Type B pancreatic cell (in vitro differentiated cells): ENCODE measurements around the gene PDLIM5. TPM values are rescaled to one million over a fixed set of nuclear protein-coding genes. Genes with fewer than 3 reads are reported as not detected.
A peak's percentile ranks its signal among the peaks of the same experiment; 100 is the strongest.
"Not testable (repeated sequence)": the region's sequence is repeated elsewhere in the genome, so short reads cannot be mapped to it uniquely, and the experiment has no call there.

Experiments
- DNase-seq: peaks from one replicate; pipeline ENCODE4 v3.0.0; 2021; ENCODE audit warnings: mixed read lengths; ENCODE audit not compliant: unreplicated experiment; ENCODE audit errors: extremely low spot score
- H3K27ac Mint-ChIP-seq: 2 replicates; pipeline ENCODE4 v1.8.0; 2021; ENCODE audit warnings: mild to moderate bottlenecking, mixed read lengths
- H3K27me3 Mint-ChIP-seq: 2 replicates; pipeline ENCODE4 v1.8.0; 2021; ENCODE audit warnings: mixed read lengths
- H3K36me3 Mint-ChIP-seq: 2 replicates; pipeline ENCODE4 v1.8.0; 2021; ENCODE audit warnings: mixed read lengths
- H3K4me1 Mint-ChIP-seq: one replicate; pipeline ENCODE4 v1.8.0; 2021; ENCODE audit warnings: mixed read lengths; ENCODE audit not compliant: unreplicated experiment
- H3K4me3 Mint-ChIP-seq: 2 replicates; pipeline ENCODE4 v1.8.0; 2021; ENCODE audit warnings: mild to moderate bottlenecking, mixed read lengths
- H3K9me3 Mint-ChIP-seq: 2 replicates; pipeline ENCODE4 v1.8.0; 2021; ENCODE audit warnings: mixed read lengths
- long read RNA-seq: library from polyadenylated mRNA; unstranded; transcript quantifications from one replicate; pipeline ENCODE4 v2.0.0, GENCODE V29; 2020
- total RNA-seq: library from RNA; stranded (reverse); gene quantifications from 2 replicates; pipeline ENCODE4 v1.2.1, GENCODE V29; 2021; ENCODE audit warnings: low replicate concordance
- TF ChIP-seq, protein P1 (sequence below): fragments of 200-600 bp; sonication (generic); conservative IDR thresholded peaks from 2 replicates; pipeline ENCODE4 v1.5.0; 2021; ENCODE audit warnings: antibody characterized with exemption, mild to moderate bottlenecking

PDLIM5 gene
- total RNA-seq = 76.7 and 118 TPM in 2 replicates
- long read RNA-seq, full-length matches to known transcripts = 87 of 126 reads
- long read RNA-seq, partial matches to known transcripts = 14 of 126 reads
- long read RNA-seq, other reads (novel, unspliced or antisense) = 25 of 126 reads

GRCh38 chr4:94451695-94452475, at the start of gene PDLIM5:
Gene PDLIM5 (plus strand): TSS chr4:94451942. CDS start chr4:94455289, 3,347 bp downstream.
- Mint-ChIP-seq H3K4me3 (peak within 1 kb of the TSS; percentile 90), H3K27me3 (peaks cover 12% of the 10 kb centered on the region), H3K27ac (peak within 1 kb of the TSS; percentile 76), H3K4me1 (peaks cover 42% of the 10 kb centered on the region), H3K9me3 (no peaks in the 10 kb centered on the region), H3K36me3 (peaks cover 10% of the 10 kb centered on the region)
- TF ChIP-seq, protein P1, sequence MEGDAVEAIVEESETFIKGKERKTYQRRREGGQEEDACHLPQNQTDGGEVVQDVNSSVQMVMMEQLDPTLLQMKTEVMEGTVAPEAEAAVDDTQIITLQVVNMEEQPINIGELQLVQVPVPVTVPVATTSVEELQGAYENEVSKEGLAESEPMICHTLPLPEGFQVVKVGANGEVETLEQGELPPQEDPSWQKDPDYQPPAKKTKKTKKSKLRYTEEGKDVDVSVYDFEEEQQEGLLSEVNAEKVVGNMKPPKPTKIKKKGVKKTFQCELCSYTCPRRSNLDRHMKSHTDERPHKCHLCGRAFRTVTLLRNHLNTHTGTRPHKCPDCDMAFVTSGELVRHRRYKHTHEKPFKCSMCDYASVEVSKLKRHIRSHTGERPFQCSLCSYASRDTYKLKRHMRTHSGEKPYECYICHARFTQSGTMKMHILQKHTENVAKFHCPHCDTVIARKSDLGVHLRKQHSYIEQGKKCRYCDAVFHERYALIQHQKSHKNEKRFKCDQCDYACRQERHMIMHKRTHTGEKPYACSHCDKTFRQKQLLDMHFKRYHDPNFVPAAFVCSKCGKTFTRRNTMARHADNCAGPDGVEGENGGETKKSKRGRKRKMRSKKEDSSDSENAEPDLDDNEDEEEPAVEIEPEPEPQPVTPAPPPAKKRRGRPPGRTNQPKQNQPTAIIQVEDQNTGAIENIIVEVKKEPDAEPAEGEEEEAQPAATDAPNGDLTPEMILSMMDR = peak; percentile 33
- peak; percentile 94 for DNase-seq

GRCh38 chr4:94402439-94402838, 49.3 kb upstream of the PDLIM5 start:
- not testable (repeated sequence) for H3K9me3 Mint-ChIP-seq, H3K4me3 Mint-ChIP-seq, H3K4me1 Mint-ChIP-seq, H3K36me3 Mint-ChIP-seq, DNase-seq, H3K27ac Mint-ChIP-seq
- peaks cover 19% of the 10 kb centered on the region for H3K27me3 Mint-ChIP-seq

DNA sequence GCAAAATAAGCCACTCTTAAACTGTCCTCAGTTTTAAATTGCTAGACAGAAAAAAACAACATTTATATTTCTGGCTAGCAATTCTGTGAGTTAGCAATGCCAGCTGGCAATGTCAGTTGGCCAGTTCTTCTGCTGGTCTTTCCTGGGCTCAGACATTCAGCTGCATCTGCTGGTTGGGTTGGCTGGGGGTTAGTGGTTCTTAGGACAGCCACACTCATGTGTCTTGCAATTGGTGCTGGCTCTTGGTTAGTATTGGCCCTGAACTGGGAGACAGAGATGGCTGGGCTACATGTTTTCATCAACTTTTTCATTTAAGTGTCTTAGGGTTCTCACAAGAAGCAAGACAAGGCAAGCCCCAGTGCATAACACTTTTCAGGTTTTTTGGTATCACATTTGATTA, 48.0 kb upstream of the PDLIM5 start:
- TF ChIP-seq, protein P1 = no peak
- H3K9me3 Mint-ChIP-seq = no peaks in the 10 kb centered on the region
- DNase-seq = no peak
- H3K4me1 Mint-ChIP-seq = peaks cover 9% of the 10 kb centered on the region
- no peaks in the 10 kb centered on the region for H3K36me3 Mint-ChIP-seq
- no peak overlapping the region for H3K27ac Mint-ChIP-seq
- H3K4me3 Mint-ChIP-seq = no peak overlapping the region
- H3K27me3 Mint-ChIP-seq = peaks cover 25% of the 10 kb centered on the region

DNA sequence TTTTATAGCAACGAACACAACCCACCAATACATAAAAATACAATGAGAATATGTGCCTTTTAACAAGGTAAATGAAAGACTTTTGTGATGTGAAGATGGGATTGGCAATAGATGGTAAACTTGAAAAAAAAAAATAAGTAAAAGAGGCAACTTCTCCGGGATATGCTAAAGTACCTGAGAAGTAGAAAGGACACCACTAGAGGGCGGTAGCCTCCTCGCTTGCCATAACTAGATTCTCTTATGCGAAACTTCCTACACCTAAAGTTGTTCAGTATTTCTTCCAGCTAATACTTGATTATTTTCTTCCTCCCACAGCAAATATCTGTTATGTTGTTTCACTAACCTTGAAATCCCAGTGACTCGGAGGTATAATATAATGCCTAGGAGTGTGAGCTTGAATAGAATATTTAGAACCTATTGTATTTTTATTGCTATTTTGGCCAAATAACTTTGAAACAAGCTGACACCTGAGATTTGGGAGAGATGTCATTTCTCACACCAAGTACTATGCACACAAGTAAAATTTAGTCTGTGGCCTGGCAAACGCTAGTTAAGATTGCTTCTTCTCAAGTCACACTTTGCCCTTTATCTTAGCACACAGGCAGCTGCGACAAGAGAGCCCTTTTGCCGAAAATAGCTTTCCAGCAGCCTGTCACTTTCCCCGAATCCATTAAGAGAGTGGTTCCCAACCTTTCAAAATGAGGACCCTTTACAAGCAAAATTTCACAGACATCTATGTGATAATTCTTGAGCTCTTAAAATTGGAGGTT, 44.9 kb upstream of the PDLIM5 start:
- TF ChIP-seq, protein P1 = peak; percentile 98
- no peaks in the 10 kb centered on the region for H3K9me3 Mint-ChIP-seq
- H3K27ac Mint-ChIP-seq = no peak overlapping the region
- peaks cover 11% of the 10 kb centered on the region for H3K4me1 Mint-ChIP-seq
- peaks cover 32% of the 10 kb centered on the region for H3K27me3 Mint-ChIP-seq
- no peaks in the 10 kb centered on the region for H3K36me3 Mint-ChIP-seq
- H3K4me3 Mint-ChIP-seq = no peak overlapping the region
- DNase-seq = no peak

- no peaks in the 10 kb centered on the region for H3K36me3 Mint-ChIP-seq
- no peak for DNase-seq
- H3K4me3 Mint-ChIP-seq = no peak overlapping the region
- TF ChIP-seq, protein P1 = no peak
- no peaks in the 10 kb centered on the region for H3K9me3 Mint-ChIP-seq
- H3K4me1 Mint-ChIP-seq = peaks cover 20% of the 10 kb centered on the region
- peaks cover 32% of the 10 kb centered on the region for H3K27me3 Mint-ChIP-seq
- H3K27ac Mint-ChIP-seq = no peak overlapping the region
Measured at GRCh38 chr4:94407846-94408245, 43.9 kb upstream of the PDLIM5 start.
